H1 (cell line): ENCODE results near the gene OR5D18. TPM values are rescaled to one million over a fixed set of nuclear protein-coding genes. Genes with fewer than 3 reads are reported as not detected.

ENCODE experiments used
- CBX8 ChIP-seq: fragments of 300-800, 300-1000 bp; sonication (generic); IDR thresholded peaks from 2 replicates; pipeline ENCODE4 v1.7.1; 2016; ENCODE audit warnings: low read depth, low read length, borderline replicate concordance
- EZH2 ChIP-seq: fragments of 200-600 bp; sonication (generic); IDR thresholded peaks from 2 replicates; pipeline ENCODE4 v1.7.1; 2012; ENCODE audit warnings: low read depth, mild to moderate bottlenecking, moderate library complexity, low read length, inconsistent platforms; ENCODE audit not compliant: severe bottlenecking
- GABPA ChIP-seq: IDR thresholded peaks from 2 replicates; pipeline ENCODE4 v1.6.1; 2011; ENCODE audit warnings: mild to moderate bottlenecking, low read length, moderate library complexity, borderline replicate concordance; ENCODE audit not compliant: insufficient read depth
- HDAC2 ChIP-seq, 2 experiments: fragments of 300-600 bp in 1 of 2; sonication (generic) in 1 of 2; IDR thresholded peaks; 2 replicates each; pipeline ENCODE4 v1.6.1; 2011 to 2012; ENCODE audit warnings: low read depth in 2 of 2, low read length in 2 of 2, mild to moderate bottlenecking in 2 of 2, moderate library complexity in 2 of 2, borderline replicate concordance in 1 of 2, inconsistent platforms in 1 of 2
- SIX5 ChIP-seq: IDR thresholded peaks from 2 replicates; pipeline ENCODE4 v1.6.1; 2011; ENCODE audit warnings: mild to moderate bottlenecking, low read depth, low read length
- SRF ChIP-seq: IDR thresholded peaks from 2 replicates; pipeline ENCODE4 v1.6.1; 2011; ENCODE audit warnings: mild to moderate bottlenecking, low read depth, low read length, moderate library complexity
- polyA plus RNA-seq, 7 experiments: library from polyadenylated mRNA; depleted of rRNA in 3 of 7; stranded (reverse) in 5 of 7; unstranded in 2 of 7; fragments of >200 nt in 5 of 7; fragments of 200-250 nt in 2 of 7; gene quantifications; 1 replicate in 5 of 7; 2 replicates in 1 of 7; 4 replicates in 1 of 7; pipeline versions ENCODE4 v1.2.1 to v1.2.3, GENCODE V29; 2011 to 2013; ENCODE audit warnings: missing spikeins in 2 of 7, mixed read lengths in 2 of 7
- total RNA-seq: library from RNA; stranded (reverse); fragmentation: NEBNext Ultra II Directional; extraction: Animal tissue kit (Norgen Biotek cat#: 25700); gene quantifications from 2 replicates; pipeline ENCODE4 v1.2.1, GENCODE V29; 2021
- TF ChIP-seq, protein P1 (sequence below): fragments of 300-600 bp; sonication (generic); IDR thresholded peaks from 2 replicates; pipeline ENCODE4 v1.7.1; 2012; ENCODE audit warnings: low read length, moderate library complexity, mild to moderate bottlenecking, inconsistent platforms; ENCODE audit not compliant: insufficient replicate concordance

The OR5D18 gene
- total and polyA plus RNA-seq, 2 of the 8 experiments (the other 6 are each of a cell fraction or from before 2014, with no cell fraction given), result not detected

DNA sequence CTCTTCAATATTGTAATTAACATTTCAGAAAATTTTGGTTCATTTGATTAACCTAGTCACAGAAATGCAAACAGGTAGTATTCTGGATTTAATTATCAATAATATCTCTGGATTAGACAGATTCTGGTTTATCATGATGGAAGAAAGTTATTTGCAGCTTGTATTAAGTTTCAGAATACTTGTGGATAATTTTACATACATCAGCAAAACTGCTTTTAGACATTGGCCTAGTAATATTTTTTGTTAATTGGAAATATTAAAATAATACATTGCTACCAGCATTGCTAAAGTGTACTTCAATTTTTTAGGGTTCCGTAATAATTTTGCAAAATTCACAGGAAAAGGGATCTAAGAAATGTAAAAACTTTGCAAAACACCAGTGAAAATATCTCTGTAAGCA, 27.8 kb upstream of the OR5D18 start (continued):
- TF ChIP-seq, protein P1, sequence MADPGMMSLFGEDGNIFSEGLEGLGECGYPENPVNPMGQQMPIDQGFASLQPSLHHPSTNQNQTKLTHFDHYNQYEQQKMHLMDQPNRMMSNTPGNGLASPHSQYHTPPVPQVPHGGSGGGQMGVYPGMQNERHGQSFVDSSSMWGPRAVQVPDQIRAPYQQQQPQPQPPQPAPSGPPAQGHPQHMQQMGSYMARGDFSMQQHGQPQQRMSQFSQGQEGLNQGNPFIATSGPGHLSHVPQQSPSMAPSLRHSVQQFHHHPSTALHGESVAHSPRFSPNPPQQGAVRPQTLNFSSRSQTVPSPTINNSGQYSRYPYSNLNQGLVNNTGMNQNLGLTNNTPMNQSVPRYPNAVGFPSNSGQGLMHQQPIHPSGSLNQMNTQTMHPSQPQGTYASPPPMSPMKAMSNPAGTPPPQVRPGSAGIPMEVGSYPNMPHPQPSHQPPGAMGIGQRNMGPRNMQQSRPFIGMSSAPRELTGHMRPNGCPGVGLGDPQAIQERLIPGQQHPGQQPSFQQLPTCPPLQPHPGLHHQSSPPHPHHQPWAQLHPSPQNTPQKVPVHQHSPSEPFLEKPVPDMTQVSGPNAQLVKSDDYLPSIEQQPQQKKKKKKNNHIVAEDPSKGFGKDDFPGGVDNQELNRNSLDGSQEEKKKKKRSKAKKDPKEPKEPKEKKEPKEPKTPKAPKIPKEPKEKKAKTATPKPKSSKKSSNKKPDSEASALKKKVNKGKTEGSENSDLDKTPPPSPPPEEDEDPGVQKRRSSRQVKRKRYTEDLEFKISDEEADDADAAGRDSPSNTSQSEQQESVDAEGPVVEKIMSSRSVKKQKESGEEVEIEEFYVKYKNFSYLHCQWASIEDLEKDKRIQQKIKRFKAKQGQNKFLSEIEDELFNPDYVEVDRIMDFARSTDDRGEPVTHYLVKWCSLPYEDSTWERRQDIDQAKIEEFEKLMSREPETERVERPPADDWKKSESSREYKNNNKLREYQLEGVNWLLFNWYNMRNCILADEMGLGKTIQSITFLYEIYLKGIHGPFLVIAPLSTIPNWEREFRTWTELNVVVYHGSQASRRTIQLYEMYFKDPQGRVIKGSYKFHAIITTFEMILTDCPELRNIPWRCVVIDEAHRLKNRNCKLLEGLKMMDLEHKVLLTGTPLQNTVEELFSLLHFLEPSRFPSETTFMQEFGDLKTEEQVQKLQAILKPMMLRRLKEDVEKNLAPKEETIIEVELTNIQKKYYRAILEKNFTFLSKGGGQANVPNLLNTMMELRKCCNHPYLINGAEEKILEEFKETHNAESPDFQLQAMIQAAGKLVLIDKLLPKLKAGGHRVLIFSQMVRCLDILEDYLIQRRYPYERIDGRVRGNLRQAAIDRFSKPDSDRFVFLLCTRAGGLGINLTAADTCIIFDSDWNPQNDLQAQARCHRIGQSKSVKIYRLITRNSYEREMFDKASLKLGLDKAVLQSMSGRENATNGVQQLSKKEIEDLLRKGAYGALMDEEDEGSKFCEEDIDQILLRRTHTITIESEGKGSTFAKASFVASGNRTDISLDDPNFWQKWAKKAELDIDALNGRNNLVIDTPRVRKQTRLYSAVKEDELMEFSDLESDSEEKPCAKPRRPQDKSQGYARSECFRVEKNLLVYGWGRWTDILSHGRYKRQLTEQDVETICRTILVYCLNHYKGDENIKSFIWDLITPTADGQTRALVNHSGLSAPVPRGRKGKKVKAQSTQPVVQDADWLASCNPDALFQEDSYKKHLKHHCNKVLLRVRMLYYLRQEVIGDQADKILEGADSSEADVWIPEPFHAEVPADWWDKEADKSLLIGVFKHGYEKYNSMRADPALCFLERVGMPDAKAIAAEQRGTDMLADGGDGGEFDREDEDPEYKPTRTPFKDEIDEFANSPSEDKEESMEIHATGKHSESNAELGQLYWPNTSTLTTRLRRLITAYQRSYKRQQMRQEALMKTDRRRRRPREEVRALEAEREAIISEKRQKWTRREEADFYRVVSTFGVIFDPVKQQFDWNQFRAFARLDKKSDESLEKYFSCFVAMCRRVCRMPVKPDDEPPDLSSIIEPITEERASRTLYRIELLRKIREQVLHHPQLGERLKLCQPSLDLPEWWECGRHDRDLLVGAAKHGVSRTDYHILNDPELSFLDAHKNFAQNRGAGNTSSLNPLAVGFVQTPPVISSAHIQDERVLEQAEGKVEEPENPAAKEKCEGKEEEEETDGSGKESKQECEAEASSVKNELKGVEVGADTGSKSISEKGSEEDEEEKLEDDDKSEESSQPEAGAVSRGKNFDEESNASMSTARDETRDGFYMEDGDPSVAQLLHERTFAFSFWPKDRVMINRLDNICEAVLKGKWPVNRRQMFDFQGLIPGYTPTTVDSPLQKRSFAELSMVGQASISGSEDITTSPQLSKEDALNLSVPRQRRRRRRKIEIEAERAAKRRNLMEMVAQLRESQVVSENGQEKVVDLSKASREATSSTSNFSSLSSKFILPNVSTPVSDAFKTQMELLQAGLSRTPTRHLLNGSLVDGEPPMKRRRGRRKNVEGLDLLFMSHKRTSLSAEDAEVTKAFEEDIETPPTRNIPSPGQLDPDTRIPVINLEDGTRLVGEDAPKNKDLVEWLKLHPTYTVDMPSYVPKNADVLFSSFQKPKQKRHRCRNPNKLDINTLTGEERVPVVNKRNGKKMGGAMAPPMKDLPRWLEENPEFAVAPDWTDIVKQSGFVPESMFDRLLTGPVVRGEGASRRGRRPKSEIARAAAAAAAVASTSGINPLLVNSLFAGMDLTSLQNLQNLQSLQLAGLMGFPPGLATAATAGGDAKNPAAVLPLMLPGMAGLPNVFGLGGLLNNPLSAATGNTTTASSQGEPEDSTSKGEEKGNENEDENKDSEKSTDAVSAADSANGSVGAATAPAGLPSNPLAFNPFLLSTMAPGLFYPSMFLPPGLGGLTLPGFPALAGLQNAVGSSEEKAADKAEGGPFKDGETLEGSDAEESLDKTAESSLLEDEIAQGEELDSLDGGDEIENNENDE, result no peak
- TF ChIP-seq HDAC2 (IDR thresholded peaks at IDR 0.05; ENCODE audit: borderline replicate concordance in 1 of 2, low read depth in 2 of 2, low read length in 2 of 2), result no peak
- no peak for TF ChIP-seq EZH2
- no peak for TF ChIP-seq GABPA
- no peak for TF ChIP-seq SRF
- TF ChIP-seq CBX8, result no peak
- TF ChIP-seq SIX5, result no peak
